ENCODE measurements around the gene ZMAT3. TPM values are rescaled to one million over a fixed set of nuclear protein-coding genes. Genes with fewer than 3 reads are reported as not detected.

The ZMAT3 gene
- total and polyA plus RNA-seq, 2 of the 8 experiments (the other 6 are each of a cell fraction or from before 2014, with no cell fraction given): 5.0 to 9.2 TPM

- Histone ChIP-seq H2BK20ac (ENCODE audit: low read length) (no peak overlapping the region), H4K5ac (ENCODE audit: insufficient read length, low read depth, low read length) (no peak overlapping the region), H3K4me1 (replicated peaks in 1 of 4; ENCODE audit: control insufficient read depth in 3 of 4, insufficient read depth in 4 of 4, low read length in 3 of 4) (no peaks in the 10 kb centered on the region), H3K14ac (ENCODE audit: insufficient read length) (no peak overlapping the region), H3K79me2 (ENCODE audit: control insufficient read depth in 1 of 2, insufficient read depth in 2 of 2, low read length in 2 of 2) (no peaks in the 10 kb centered on the region), H3K4me2 (ENCODE audit: insufficient read depth in 1 of 2, low read depth in 2 of 2, low read length in 2 of 2) (no peak overlapping the region), H4K8ac (ENCODE audit: extremely low read depth, insufficient read depth, low read length) (no peak overlapping the region), H2BK5ac (ENCODE audit: low read depth, low read length) (no peak overlapping the region), H3K23me2 (ENCODE audit: low read depth, low read length) (no peaks in the 10 kb centered on the region), H3K18ac (ENCODE audit: extremely low read depth, low read length) (no peak overlapping the region), H4K20me1 (replicated peaks in 1 of 2; ENCODE audit: control insufficient read depth in 1 of 2, insufficient read depth in 2 of 2, low read length in 2 of 2) (no peaks in the 10 kb centered on the region), H3K23ac (ENCODE audit: insufficient read length) (no peak overlapping the region), H2AFZ (ENCODE audit: low read length) (no peak overlapping the region), H3K56ac (replicated peaks; ENCODE audit: insufficient read length, low read depth, low read length) (no peak overlapping the region), H3K27me3 (replicated peaks in 1 of 4; ENCODE audit: control insufficient read depth in 3 of 4, extremely low read depth in 1 of 4, insufficient read depth in 3 of 4, low read length in 3 of 4) (no peaks in the 10 kb centered on the region), H2BK12ac (ENCODE audit: low read depth, low read length) (no peak overlapping the region), H3K9ac (replicated peaks in 1 of 4; ENCODE audit: extremely low read depth in 1 of 4, low read depth in 3 of 4, low read length in 3 of 4) (no peak overlapping the region), H3K4me3 (ENCODE audit: extremely low read depth in 1 of 4, insufficient read depth in 2 of 4, low read depth in 3 of 4, low read length in 4 of 4) (no peak overlapping the region), H3K79me1 (ENCODE audit: low read depth, low read length) (no peaks in the 10 kb centered on the region), H3K36me3 (ENCODE audit: control insufficient read depth in 2 of 4, insufficient read depth in 4 of 4, low read length in 3 of 4) (no peaks in the 10 kb centered on the region; a peak in 1 of 8 replicates), H2BK120ac (replicated peaks; ENCODE audit: low read depth, low read length) (no peak overlapping the region), H4K91ac (replicated peaks; ENCODE audit: insufficient read length, low read length) (no peak overlapping the region), H3K4ac (replicated peaks; ENCODE audit: insufficient read length, low read depth, low read length) (no peak overlapping the region), H3K9me3 (ENCODE audit: insufficient read depth in 2 of 2, low read depth in 1 of 2, low read length in 1 of 2) (peaks cover 3 to 6% of the 10 kb centered on the region in 2 experiments; a peak in 2 of 4 replicates), H3K27ac (ENCODE audit: low read depth, low read length) (no peak overlapping the region), H2BK15ac (ENCODE audit: low read length) (no peak overlapping the region), H2AK5ac (ENCODE audit: low read depth, low read length) (no peak overlapping the region)
- POLR2A ChIA-PET (ENCODE audit: partially characterized antibody): no interaction called here
- WGBS, 2 experiments (ENCODE audit: extremely low coverage in 1 of 2, insufficient coverage in 1 of 2, insufficient read length in 1 of 2, insufficient replicate concordance in 2 of 2, low coverage in 1 of 2, low lambda C conversion rate in 2 of 2, missing lambda C conversion rate in 1 of 2): 84% methylated on average over 2 of the region's 2 CpGs; no CpG with 5 or more reads in 1 of the 2 experiments
- DNase-seq (ENCODE audit: low read depth in 1 of 2, low spot score in 2 of 2): no peak
- FAIRE-seq: no peak
- CTCF ChIA-PET (ENCODE audit: partially characterized antibody): no interaction called here
- TF ChIP-seq YY1 (IDR thresholded peaks at IDR 0.05; ENCODE audit: low read depth, low read length) (no peak), CBX5 (IDR thresholded peaks at IDR 0.05; ENCODE audit: low read depth, low read length) (no peak), SIRT6 (IDR thresholded peaks at IDR 0.05; ENCODE audit: low read length) (no peak), KDM1A (IDR thresholded peaks at IDR 0.05; ENCODE audit: borderline replicate concordance, low read length) (no peak), SIX5 (IDR thresholded peaks at IDR 0.05; ENCODE audit: low read depth, low read length) (no peak), ASH2L (IDR thresholded peaks at IDR 0.05; ENCODE audit: low read length) (no peak), ATF2 (IDR thresholded peaks at IDR 0.05; ENCODE audit: low read length) (no peak), BACH1 (IDR thresholded peaks at IDR 0.05; ENCODE audit: low read length) (no peak), KDM5A (IDR thresholded peaks at IDR 0.05; ENCODE audit: low read length) (no peak), SIN3A (conservative IDR thresholded peaks at IDR 0.05 in 1 of 2, IDR thresholded peaks at IDR 0.05 in 1 of 2; ENCODE audit: low read depth in 1 of 2, low read length in 2 of 2) (no peak), CHD2 (IDR thresholded peaks at IDR 0.05; ENCODE audit: low read length) (no peak), CEBPB (IDR thresholded peaks at IDR 0.05; ENCODE audit: low read depth, low read length) (no peak), EP300 (IDR thresholded peaks at IDR 0.05; ENCODE audit: borderline replicate concordance in 1 of 2, low read depth in 2 of 2, low read length in 2 of 2) (no peak), TAF7 (optimal IDR thresholded peaks at IDR 0.05; ENCODE audit: borderline replicate concordance, low read depth, low read length) (no peak)
These were observed 42.3 kb upstream of the ZMAT3 start for GRCh38 chr3:179113903-179114302.
